GM04503 (cell line): Measurements from ENCODE around the gene LSG1.
"Not testable (repeated sequence)": the region's sequence is repeated elsewhere in the genome, so short reads cannot be mapped to it uniquely, and the experiment has no call there.

ENCODE experiments used
- DNase-seq: peaks from one replicate; pipeline ENCODE4 v3.0.0-alpha.2; 2012; ENCODE audit warnings: low read depth

Gene LSG1

GRCh38 chr3:194654443-194654842 is 17.5 kb downstream of the LSG1 start:
- DNase-seq = no peak

GRCh38 chr3:194647747-194648146 is 24.2 kb downstream of the LSG1 start:
- DNase-seq = no peak

- no peak for DNase-seq
Measured at GRCh38 chr3:194642769-194643168, 29.2 kb downstream of the LSG1 start.

GRCh38 chr3:194640829-194641228 is 31.2 kb downstream of the LSG1 start:
- no peak for DNase-seq

GRCh38 chr3:194638991-194639605 is 32.9 kb downstream of the LSG1 start:
- DNase-seq = no peak

- DNase-seq = no peak
Measured at GRCh38 chr3:194637541-194638400, 34.2 kb downstream of the LSG1 start.

- no peak for DNase-seq
Measured at GRCh38 chr3:194637066-194637465, 34.9 kb downstream of the LSG1 start.

- peak; percentile 53 for DNase-seq
Measured at GRCh38 chr3:194633349-194634004, 38.5 kb downstream of the LSG1 start, which contains the start of gene TMEM44. TMEM44 (minus strand) TSS chr3:194633419; CDS start chr3:194633215, 204 bp downstream.

GRCh38 chr3:194632809-194633348 is 39.1 kb downstream of the LSG1 start:
- no peak for DNase-seq

GRCh38 chr3:194632226-194632808 is 39.7 kb downstream of the LSG1 start:
- no peak for DNase-seq

- no peak for DNase-seq
Measured at GRCh38 chr3:194631696-194632095, 40.3 kb downstream of the LSG1 start.

- DNase-seq = not testable (repeated sequence)
Measured at GRCh38 chr3:194630681-194631080, 41.3 kb downstream of the LSG1 start.

- DNase-seq = no peak
Measured at GRCh38 chr3:194624956-194625355, 47.0 kb downstream of the LSG1 start.

- no peak for DNase-seq
Measured at GRCh38 chr3:194623449-194624290, 48.3 kb downstream of the LSG1 start.

- DNase-seq = no peak
Measured at GRCh38 chr3:194622621-194623340, 49.2 kb downstream of the LSG1 start.

- no peak for DNase-seq
Measured at GRCh38 chr3:194621947-194622346, 50.0 kb downstream of the LSG1 start.

GRCh38 chr3:194620196-194620595 is 51.8 kb downstream of the LSG1 start:
- no peak for DNase-seq

- DNase-seq = no peak
Measured at GRCh38 chr3:194619741-194620140, 52.2 kb downstream of the LSG1 start.

GRCh38 chr3:194618858-194619608 is 53.0 kb downstream of the LSG1 start:
- no peak for DNase-seq

- no peak for DNase-seq
Measured at GRCh38 chr3:194617827-194618226, 54.2 kb downstream of the LSG1 start.
